ENCODE results near the gene TARDBP. TPM values are rescaled to one million over a fixed set of nuclear protein-coding genes. Genes with fewer than 3 reads are reported as not detected.

The TARDBP gene
- total and polyA plus RNA-seq, 9 of the 15 experiments (the other 6 are each of a cell fraction or from before 2014, with no cell fraction given), result 122 to 515 (median 243) TPM

GRCh38 chr1:11044849-11045427 is 32.5 kb downstream of the TARDBP start:
- Histone ChIP-seq H3K27me3 (ENCODE audit: control insufficient read depth in 2 of 2, insufficient read depth in 2 of 2, low read length in 2 of 2) (peaks cover 0 to 5% of the 10 kb centered on the region in 2 experiments; a peak in 1 of 5 replicates), H3K4me2 (ENCODE audit: insufficient read depth, low read length) (no peak overlapping the region), H3K27ac (ENCODE audit: extremely low read depth, low read depth, low read length) (no peak overlapping the region), H2AFZ (ENCODE audit: low read depth, low read length) (no peak overlapping the region), H4K20me1 (replicated peaks; ENCODE audit: control insufficient read depth, insufficient read depth, low read length) (no peaks in the 10 kb centered on the region), H3K36me3 (ENCODE audit: control insufficient read depth, insufficient read depth, low read length) (no peaks in the 10 kb centered on the region), H3K9me1 (ENCODE audit: control insufficient read depth, insufficient read depth, low read length) (no peaks in the 10 kb centered on the region), H3K79me2 (ENCODE audit: control insufficient read depth, insufficient read depth, low read length) (no peaks in the 10 kb centered on the region), H3K4me3 (no peak overlapping the region), H3K9ac (ENCODE audit: insufficient read depth in 1 of 2, low read depth in 2 of 2, low read length in 2 of 2) (peak overlapping the region in 1 of 2 experiments; percentile 68; a peak in 1 of 4 replicates), H3K4me1 (replicated peaks in 1 of 2; ENCODE audit: control insufficient read depth in 2 of 2, insufficient read depth in 2 of 2, low read length in 2 of 2) (peaks cover 0 to 26% of the 10 kb centered on the region in 2 experiments; a peak in 2 of 5 replicates), H3K9me3 (replicated peaks; ENCODE audit: control insufficient read depth, insufficient read depth, low read depth, low read length) (no peaks in the 10 kb centered on the region)
- FAIRE-seq (no peak), ATAC-seq (peak; percentile 9), DNase-seq (ENCODE audit: extremely low read depth in 1 of 4, low spot score in 3 of 4) (no peak)
- ChIA-PET POLR2A (interaction anchor here (0.6 kb wide), 1 partner anchor 649 kb away, joined by 3 read pairs; no protein-coding TSS in a partner anchor), CTCF (ENCODE audit: low intra/inter-chr PET ratio) (no interaction called here)
- WGBS (ENCODE audit: insufficient coverage, low coverage, missing lambda C conversion rate), result 18% methylated on average over 16 of the region's 16 CpGs
- BruUV-seq (replicated peaks), result no TSS peak
- in situ Hi-C loops (cut with MboI), result loop anchor here (5.0 kb wide), 1 partner anchor 672 kb away; no protein-coding TSS in a partner anchor
- intact Hi-C loops (cut with micrococcal nuclease), result no loop called here
- TF ChIP-seq ZKSCAN3 (CRISPR knock-in tag; IDR thresholded peaks at IDR 0.05) (no peak), KLF6 (CRISPR knock-in tag; IDR thresholded peaks at IDR 0.05; ENCODE audit: borderline replicate concordance) (no peak), CBX2 (IDR thresholded peaks at IDR 0.05; ENCODE audit: insufficient read depth, low read length, poor library complexity, severe bottlenecking) (no peak), TRIM24 (IDR thresholded peaks at IDR 0.05) (no peak), CCNT2 (IDR thresholded peaks at IDR 0.05; ENCODE audit: borderline replicate concordance, extremely low read depth, insufficient read length, low read depth, low read length) (no peak), TAF1 (IDR thresholded peaks at IDR 0.05; ENCODE audit: control insufficient read depth, extremely low read depth, insufficient read depth, low read length, severe bottlenecking) (no peak), HOXB6 (CRISPR knock-in tag; IDR thresholded peaks at IDR 0.05; ENCODE audit: borderline replicate concordance) (no peak), ZNF41 (CRISPR knock-in tag; conservative IDR thresholded peaks at IDR 0.05) (no peak), ELK1 (CRISPR knock-in tag; IDR thresholded peaks at IDR 0.05) (no peak), NBN (IDR thresholded peaks at IDR 0.05; ENCODE audit: low read depth) (no peak), CHCHD3 (CRISPR knock-in tag; IDR thresholded peaks at IDR 0.05) (no peak), ZFX (CRISPR knock-in tag; IDR thresholded peaks at IDR 0.05) (no peak), TCF15 (CRISPR knock-in tag; IDR thresholded peaks at IDR 0.05) (no peak), HSF4 (CRISPR knock-in tag; IDR thresholded peaks at IDR 0.05; ENCODE audit: borderline replicate concordance) (no peak), CREB5 (CRISPR knock-in tag; IDR thresholded peaks at IDR 0.05) (no peak), RBM34 (IDR thresholded peaks at IDR 0.05; ENCODE audit: borderline replicate concordance, insufficient read depth, low read length) (no peak), IRF9 (tag; IDR thresholded peaks at IDR 0.05) (no peak), BRD4 (IDR thresholded peaks at IDR 0.05) (no peak)

All from K562 (cell line).